Activated CD4-positive, CD25-positive, alpha-beta regulatory T cell treated with anti-CD3 and anti-CD28 coated beads, Interleukin-2, amount 50 U/mL, for 72 hours (primary cell): Measurements from ENCODE around the gene C15orf39.
"Not testable (repeated sequence)": the region's sequence is repeated elsewhere in the genome, so short reads cannot be mapped to it uniquely, and the experiment has no call there.

ENCODE experiments used
- DNase-seq: peaks from one replicate; pipeline ENCODE4 v3.0.0; 2021

C15orf39 gene

GRCh38 chr15:75232826-75233503 lies 31.3 kb downstream of the C15orf39 start:
- no peak for DNase-seq

GRCh38 chr15:75233504-75234190 lies 32.0 kb downstream of the C15orf39 start:
- DNase-seq: no peak

- no peak for DNase-seq
These were observed 32.6 kb downstream of the C15orf39 start for GRCh38 chr15:75234191-75234810.

GRCh38 chr15:75235051-75235673 lies 33.5 kb downstream of the C15orf39 start:
- peak; percentile 14 for DNase-seq

GRCh38 chr15:75235760-75236729 lies 34.4 kb downstream of the C15orf39 start:
- peak; percentile 17 for DNase-seq

GRCh38 chr15:75237316-75237982 lies 35.8 kb downstream of the C15orf39 start:
- no peak for DNase-seq

- DNase-seq: no peak
These were observed 36.5 kb downstream of the C15orf39 start for GRCh38 chr15:75238150-75238549.

GRCh38 chr15:75245741-75246140 lies 44.1 kb downstream of the C15orf39 start:
- DNase-seq: not testable (repeated sequence)

- DNase-seq: not testable (repeated sequence)
These were observed 47.3 kb downstream of the C15orf39 start for GRCh38 chr15:75248991-75249390.

- DNase-seq: no peak
These were observed 48.0 kb downstream of the C15orf39 start for GRCh38 chr15:75249726-75250125.

GRCh38 chr15:75251343-75251742 lies 49.7 kb downstream of the C15orf39 start:
- DNase-seq: not testable (repeated sequence)

GRCh38 chr15:75252285-75252684 lies 50.6 kb downstream of the C15orf39 start:
- not testable (repeated sequence) for DNase-seq

- not testable (repeated sequence) for DNase-seq
These were observed 56.4 kb downstream of the C15orf39 start, which contains the start of gene GOLGA6C for GRCh38 chr15:75258034-75258433. Gene GOLGA6C (plus strand): TSS chr15:75258334. CDS start chr15:75258599, 265 bp downstream.

GRCh38 chr15:75258620-75259343 lies 57.1 kb downstream of the C15orf39 start:
- not testable (repeated sequence) for DNase-seq

GRCh38 chr15:75259873-75260272 lies 58.2 kb downstream of the C15orf39 start:
- not testable (repeated sequence) for DNase-seq
